H9 (cell line): Measurements from ENCODE around the gene ZNRF2. TPM values are rescaled to one million over a fixed set of nuclear protein-coding genes. Genes with fewer than 3 reads are reported as not detected.

Experiments used
- DNase-seq: peaks from one replicate; pipeline ENCODE4 v3.0.0-alpha.2; 2017
- H2AFZ ChIP-seq: one replicate; pipeline ENCODE4 v1.6.1; 2013; ENCODE audit warnings: mild to moderate bottlenecking, low read length, control low read depth, moderate library complexity
- H2AK5ac ChIP-seq: 2 replicates; pipeline ENCODE4 v1.6.1; 2013; ENCODE audit warnings: low read length, control low read depth, mixed read lengths; ENCODE audit not compliant: insufficient read length
- H2BK120ac ChIP-seq: one replicate; pipeline ENCODE4 v1.6.1; 2013; ENCODE audit warnings: low read depth, mild to moderate bottlenecking, low read length, control low read depth, inconsistent platforms; ENCODE audit not compliant: poor library complexity, severe bottlenecking
- H2BK12ac ChIP-seq: 2 replicates; pipeline ENCODE4 v1.6.1; 2013; ENCODE audit warnings: low read length, control low read depth, mixed read lengths, low read depth; ENCODE audit not compliant: insufficient read length
- H2BK15ac ChIP-seq: 2 replicates; pipeline ENCODE4 v1.6.1; 2013; ENCODE audit warnings: low read depth, low read length, control low read depth
- H2BK20ac ChIP-seq: one replicate; pipeline ENCODE4 v1.6.1; 2013; ENCODE audit warnings: low read depth, mild to moderate bottlenecking, low read length, control low read depth, inconsistent platforms; ENCODE audit not compliant: poor library complexity, severe bottlenecking
- H2BK5ac ChIP-seq: 2 replicates; pipeline ENCODE4 v1.6.1; 2013; ENCODE audit warnings: low read length, control low read depth, mixed read lengths; ENCODE audit not compliant: insufficient read length
- H3K14ac ChIP-seq: 2 replicates; pipeline ENCODE4 v1.6.1; 2013; ENCODE audit warnings: low read length, control low read depth; ENCODE audit not compliant: insufficient read depth
- H3K18ac ChIP-seq: 2 replicates; pipeline ENCODE4 v1.6.1; 2013; ENCODE audit warnings: low read depth, mild to moderate bottlenecking, mixed read lengths, low read length, control low read depth; ENCODE audit not compliant: insufficient read length
- H3K23ac ChIP-seq: 2 replicates; pipeline ENCODE4 v1.6.1; 2013; ENCODE audit warnings: low read length, control low read depth, mixed read lengths, low read depth; ENCODE audit not compliant: insufficient read length
- H3K23me2 ChIP-seq: 2 replicates; pipeline ENCODE4 v1.6.1; 2013; ENCODE audit warnings: low read depth, mild to moderate bottlenecking, mixed read lengths, low read length, control low read depth; ENCODE audit not compliant: insufficient read length, poor library complexity, severe bottlenecking
- H3K27ac ChIP-seq: 2 replicates; pipeline ENCODE4 v1.5.1; 2013; ENCODE audit warnings: low read length, control low read depth, mixed read lengths, low read depth; ENCODE audit not compliant: insufficient read length
- H3K27me3 ChIP-seq: 2 replicates; pipeline ENCODE4 v1.6.1; 2013; ENCODE audit warnings: low read length, control low read depth, inconsistent platforms; ENCODE audit not compliant: insufficient read depth
- H3K4ac ChIP-seq: 2 replicates; pipeline ENCODE4 v1.6.1; 2013; ENCODE audit warnings: low read depth, mild to moderate bottlenecking, control low read depth, inconsistent platforms, low read length, moderate library complexity
- H3K4me1 ChIP-seq: 2 replicates; pipeline ENCODE4 v1.6.1; 2013; ENCODE audit warnings: low read length, control low read depth, inconsistent platforms; ENCODE audit not compliant: insufficient read depth
- H3K4me2 ChIP-seq: 2 replicates; pipeline ENCODE4 v1.6.1; 2013; ENCODE audit warnings: low read length, control low read depth, mixed read lengths; ENCODE audit not compliant: insufficient read length, insufficient read depth
- H3K56ac ChIP-seq: 2 replicates; pipeline ENCODE4 v1.6.1; 2013; ENCODE audit warnings: low read depth, mild to moderate bottlenecking, mixed read lengths, low read length, control low read depth; ENCODE audit not compliant: insufficient read length
- H3K79me1 ChIP-seq: 2 replicates; pipeline ENCODE4 v1.6.1; 2013; ENCODE audit warnings: low read depth, mild to moderate bottlenecking, moderate library complexity, low read length, control low read depth, inconsistent platforms; ENCODE audit not compliant: insufficient read depth, poor library complexity, severe bottlenecking
- H3K79me2 ChIP-seq: 2 replicates; pipeline ENCODE4 v1.6.1; 2013; ENCODE audit warnings: low read length, control low read depth, inconsistent platforms; ENCODE audit not compliant: insufficient read depth
- H3K9ac ChIP-seq: 2 replicates; pipeline ENCODE4 v1.6.1; 2013; ENCODE audit warnings: low read length, control low read depth, mixed read lengths; ENCODE audit not compliant: insufficient read length; ENCODE audit errors: extremely low read depth
- H3K9me3 ChIP-seq: one replicate; pipeline ENCODE4 v1.6.1; 2013; ENCODE audit warnings: low read depth, low read length, inconsistent platforms; ENCODE audit not compliant: control insufficient read depth
- H3T11ph ChIP-seq: one replicate; pipeline ENCODE4 v1.6.1; 2013; ENCODE audit warnings: mild to moderate bottlenecking, low read length, control low read depth, inconsistent platforms
- H4K20me1 ChIP-seq: one replicate; pipeline ENCODE4 v1.6.1; 2013; ENCODE audit not compliant: control insufficient read depth, insufficient read length, insufficient read depth
- H4K5ac ChIP-seq: 2 replicates; pipeline ENCODE4 v1.6.1; 2013; ENCODE audit warnings: low read depth, mild to moderate bottlenecking, mixed read lengths, low read length, control low read depth; ENCODE audit not compliant: insufficient read length
- H4K8ac ChIP-seq: replicated peaks from 2 replicates; pipeline ENCODE4 v1.6.1; 2013; ENCODE audit warnings: low read length, control low read depth, mixed read lengths, low read depth; ENCODE audit not compliant: insufficient read length
- H4K91ac ChIP-seq: 2 replicates; pipeline ENCODE4 v1.6.1; 2013; ENCODE audit warnings: low read depth, mild to moderate bottlenecking, moderate library complexity, mixed read lengths, low read length, control low read depth; ENCODE audit not compliant: insufficient read length
- H3K27ac Mint-ChIP-seq, 3 experiments: 2 replicates in 2 of 3; 3 replicates in 1 of 3; pipeline ENCODE4 v1.8.0; 2020 to 2021; ENCODE audit warnings: mixed read lengths in 3 of 3, mild to moderate bottlenecking in 1 of 3, moderate library complexity in 1 of 3
- H3K27me3 Mint-ChIP-seq: 2 replicates; pipeline ENCODE4 v1.8.0; 2021; ENCODE audit warnings: low read depth, mild to moderate bottlenecking, moderate library complexity, mixed read lengths
- H3K36me3 Mint-ChIP-seq, 3 experiments: 2 replicates in 2 of 3; 3 replicates in 1 of 3; pipeline ENCODE4 v1.8.0; 2020 to 2021; ENCODE audit warnings: low read depth in 3 of 3, mixed read lengths in 3 of 3; ENCODE audit not compliant: insufficient read depth in 1 of 3
- H3K4me1 Mint-ChIP-seq, 2 experiments: 2 replicates each; pipeline ENCODE4 v1.8.0; 2020; ENCODE audit warnings: mixed read lengths in 2 of 2
- H3K4me3 Mint-ChIP-seq, 2 experiments: 2 replicates in 1 of 2; 3 replicates in 1 of 2; pipeline ENCODE4 v1.8.0; 2020 to 2021; ENCODE audit warnings: mild to moderate bottlenecking in 2 of 2, mixed read lengths in 2 of 2, moderate library complexity in 1 of 2
- H3K9me3 Mint-ChIP-seq, 2 experiments: 2 replicates in 1 of 2; 3 replicates in 1 of 2; pipeline ENCODE4 v1.8.0; 2020; ENCODE audit warnings: mild to moderate bottlenecking in 2 of 2, mixed read lengths in 2 of 2, moderate library complexity in 1 of 2
- total RNA-seq: library from RNA; stranded (reverse); gene quantifications from 2 replicates; pipeline ENCODE4 v1.2.1, GENCODE V29; 2021
- TF ChIP-seq, protein P1 (sequence below): fragments of 200-600 bp; sonication (generic); conservative IDR thresholded peaks from 3 replicates; pipeline ENCODE4 v1.8.0; 2021; ENCODE audit warnings: antibody characterized with exemption, mild to moderate bottlenecking

Gene ZNRF2
- total RNA-seq, 1 experiment from 2014 or later: 16.5 TPM

GRCh38 chr7:30369879-30370278 is 85.5 kb downstream of the ZNRF2 start:
- no peak overlapping the region for H3K56ac ChIP-seq
- H4K5ac ChIP-seq: no peak overlapping the region
- no peak overlapping the region for H4K91ac ChIP-seq
- no peak overlapping the region for H2AK5ac ChIP-seq
- H4K20me1 ChIP-seq: no peaks in the 10 kb centered on the region
- H3K27ac ChIP-seq: no peak overlapping the region
- H3K14ac ChIP-seq: no peak overlapping the region
- no peak overlapping the region for H2AFZ ChIP-seq
- no peaks in the 10 kb centered on the region for H3K79me1 ChIP-seq
- no peak overlapping the region for H2BK15ac ChIP-seq
- no peak overlapping the region for H2BK12ac ChIP-seq
- H3K23ac ChIP-seq: no peak overlapping the region
- DNase-seq: no peak
- Mint-ChIP-seq H3K36me3 (peaks cover 6 to 16% (median 10%) of the 10 kb centered on the region in 3 experiments; a peak in 6 of 7 replicates), H3K4me3 (no peak overlapping the region), H3K27me3 (no peaks in the 10 kb centered on the region), H3K27ac (no peak overlapping the region), H3K4me1 (peaks cover 6 to 12% of the 10 kb centered on the region in 2 experiments; a peak in 3 of 4 replicates), H3K9me3 (no peaks in the 10 kb centered on the region)
- H3K23me2 ChIP-seq: no peaks in the 10 kb centered on the region
- H2BK120ac ChIP-seq: no peak overlapping the region
- H3K18ac ChIP-seq: no peak overlapping the region
- no peak overlapping the region for H2BK20ac ChIP-seq
- H3K4me2 ChIP-seq: no peak overlapping the region
- no peak overlapping the region for H3K4ac ChIP-seq
- H3K79me2 ChIP-seq: no peaks in the 10 kb centered on the region
- no peaks in the 10 kb centered on the region for H3K9me3 ChIP-seq
- H3K4me1 ChIP-seq: no peaks in the 10 kb centered on the region
- no peak overlapping the region for H3T11ph ChIP-seq
- H3K27me3 ChIP-seq: no peaks in the 10 kb centered on the region
- no peak overlapping the region for H4K8ac ChIP-seq
- TF ChIP-seq, protein P1, sequence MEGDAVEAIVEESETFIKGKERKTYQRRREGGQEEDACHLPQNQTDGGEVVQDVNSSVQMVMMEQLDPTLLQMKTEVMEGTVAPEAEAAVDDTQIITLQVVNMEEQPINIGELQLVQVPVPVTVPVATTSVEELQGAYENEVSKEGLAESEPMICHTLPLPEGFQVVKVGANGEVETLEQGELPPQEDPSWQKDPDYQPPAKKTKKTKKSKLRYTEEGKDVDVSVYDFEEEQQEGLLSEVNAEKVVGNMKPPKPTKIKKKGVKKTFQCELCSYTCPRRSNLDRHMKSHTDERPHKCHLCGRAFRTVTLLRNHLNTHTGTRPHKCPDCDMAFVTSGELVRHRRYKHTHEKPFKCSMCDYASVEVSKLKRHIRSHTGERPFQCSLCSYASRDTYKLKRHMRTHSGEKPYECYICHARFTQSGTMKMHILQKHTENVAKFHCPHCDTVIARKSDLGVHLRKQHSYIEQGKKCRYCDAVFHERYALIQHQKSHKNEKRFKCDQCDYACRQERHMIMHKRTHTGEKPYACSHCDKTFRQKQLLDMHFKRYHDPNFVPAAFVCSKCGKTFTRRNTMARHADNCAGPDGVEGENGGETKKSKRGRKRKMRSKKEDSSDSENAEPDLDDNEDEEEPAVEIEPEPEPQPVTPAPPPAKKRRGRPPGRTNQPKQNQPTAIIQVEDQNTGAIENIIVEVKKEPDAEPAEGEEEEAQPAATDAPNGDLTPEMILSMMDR: no peak
- H2BK5ac ChIP-seq: no peak overlapping the region
- no peak overlapping the region for H3K9ac ChIP-seq
